ENCODE results near the gene OMG.
"Not testable (repeated sequence)": the region's sequence is repeated elsewhere in the genome, so short reads cannot be mapped to it uniquely, and the experiment has no call there.

Gene OMG

GRCh38 chr17:31307640-31308039, 10.6 kb upstream of the OMG start:
- Histone ChIP-seq H3K4me1 (ENCODE audit: control insufficient read depth, insufficient read depth, low read length, poor library complexity, severe bottlenecking) (no peaks in the 10 kb centered on the region), H3K4me3 (ENCODE audit: extremely low read depth, insufficient read depth, low read length, poor library complexity, severe bottlenecking) (no peak overlapping the region)
- WGBS, 2 experiments (ENCODE audit: insufficient coverage in 2 of 2) = 100% methylated on average over 1 of the region's 1 CpG; no CpG with 5 or more reads in 1 of the 2 experiments

GRCh38 chr17:31299624-31300023, 2.6 kb upstream of the OMG start:
- no peaks in the 10 kb centered on the region for H3K4me1 ChIP-seq (ENCODE audit: control insufficient read depth, insufficient read depth, low read length, poor library complexity, severe bottlenecking)
- no peak overlapping the region for H3K4me3 ChIP-seq (ENCODE audit: extremely low read depth, insufficient read depth, low read length, poor library complexity, severe bottlenecking)
- no peaks in the 10 kb centered on the region for H3K9me3 ChIP-seq (ENCODE audit: control insufficient read depth, low read length)
- peaks cover 5% of the 10 kb centered on the region for H3K36me3 ChIP-seq (ENCODE audit: control insufficient read depth, insufficient read depth, low read length)
- no peak overlapping the region for H3K27ac ChIP-seq (ENCODE audit: low read depth, low read length, severe bottlenecking)

More at GRCh38 chr17:31307640-31308039, 10.6 kb upstream of the OMG start:
- no peaks in the 10 kb centered on the region for H3K9me3 ChIP-seq (ENCODE audit: control insufficient read depth, low read length)
- H3K27ac ChIP-seq (ENCODE audit: low read depth, low read length, severe bottlenecking) = no peak overlapping the region
- no peaks in the 10 kb centered on the region for H3K36me3 ChIP-seq (ENCODE audit: control insufficient read depth, insufficient read depth, low read length)

- Histone ChIP-seq H3K4me1 (ENCODE audit: control insufficient read depth, insufficient read depth, low read length, poor library complexity, severe bottlenecking) (no peaks in the 10 kb centered on the region), H3K4me3 (ENCODE audit: extremely low read depth, insufficient read depth, low read length, poor library complexity, severe bottlenecking) (no peak overlapping the region), H3K36me3 (ENCODE audit: control insufficient read depth, insufficient read depth, low read length) (peaks cover 14% of the 10 kb centered on the region), H3K9me3 (ENCODE audit: control insufficient read depth, low read length) (no peaks in the 10 kb centered on the region), H3K27ac (ENCODE audit: low read depth, low read length, severe bottlenecking) (no peak overlapping the region)
- WGBS, 2 experiments (ENCODE audit: insufficient coverage in 2 of 2) = no CpG with 5 or more reads among the region's 2 CpGs
Measured at GRCh38 chr17:31296142-31296541, 897 bp downstream of the OMG start.

- Histone ChIP-seq H3K4me3 (ENCODE audit: extremely low read depth, insufficient read depth, low read length, poor library complexity, severe bottlenecking) (no peak overlapping the region), H3K9me3 (ENCODE audit: control insufficient read depth, low read length) (no peaks in the 10 kb centered on the region), H3K27ac (ENCODE audit: low read depth, low read length, severe bottlenecking) (no peak overlapping the region), H3K36me3 (ENCODE audit: control insufficient read depth, insufficient read depth, low read length) (peaks cover 14% of the 10 kb centered on the region), H3K4me1 (ENCODE audit: control insufficient read depth, insufficient read depth, low read length, poor library complexity, severe bottlenecking) (no peaks in the 10 kb centered on the region)
- WGBS, 2 experiments (ENCODE audit: insufficient coverage in 2 of 2) = 100% methylated on average over 1 of the region's 1 CpG
Measured at GRCh38 chr17:31295489-31295871, 1.6 kb downstream of the OMG start.

- Histone ChIP-seq H3K4me1 (ENCODE audit: control insufficient read depth, insufficient read depth, low read length, poor library complexity, severe bottlenecking) (no peaks in the 10 kb centered on the region), H3K9me3 (ENCODE audit: control insufficient read depth, low read length) (no peaks in the 10 kb centered on the region), H3K36me3 (ENCODE audit: control insufficient read depth, insufficient read depth, low read length) (peaks cover 14% of the 10 kb centered on the region), H3K27ac (ENCODE audit: low read depth, low read length, severe bottlenecking) (no peak overlapping the region), H3K4me3 (ENCODE audit: extremely low read depth, insufficient read depth, low read length, poor library complexity, severe bottlenecking) (no peak overlapping the region)
- 87 to 100% methylated on average over 2 to 3 of the region's 3 CpGs for WGBS, 2 experiments (ENCODE audit: insufficient coverage in 2 of 2)
Measured at GRCh38 chr17:31294820-31295488, 2.1 kb downstream of the OMG start.

- Histone ChIP-seq H3K27ac (ENCODE audit: low read depth, low read length, severe bottlenecking) (no peak overlapping the region), H3K9me3 (ENCODE audit: control insufficient read depth, low read length) (no peaks in the 10 kb centered on the region), H3K36me3 (ENCODE audit: control insufficient read depth, insufficient read depth, low read length) (peaks cover 14% of the 10 kb centered on the region), H3K4me3 (ENCODE audit: extremely low read depth, insufficient read depth, low read length, poor library complexity, severe bottlenecking) (no peak overlapping the region), H3K4me1 (ENCODE audit: control insufficient read depth, insufficient read depth, low read length, poor library complexity, severe bottlenecking) (no peaks in the 10 kb centered on the region)
- WGBS, 2 experiments (ENCODE audit: insufficient coverage in 2 of 2) = no CpG with 5 or more reads among the region's 3 CpGs
Measured at GRCh38 chr17:31294231-31294630, 2.8 kb downstream of the OMG start.

GRCh38 chr17:31293581-31293980, 3.5 kb downstream of the OMG start:
- no peak overlapping the region for H3K27ac ChIP-seq (ENCODE audit: low read depth, low read length, severe bottlenecking)

DNA sequence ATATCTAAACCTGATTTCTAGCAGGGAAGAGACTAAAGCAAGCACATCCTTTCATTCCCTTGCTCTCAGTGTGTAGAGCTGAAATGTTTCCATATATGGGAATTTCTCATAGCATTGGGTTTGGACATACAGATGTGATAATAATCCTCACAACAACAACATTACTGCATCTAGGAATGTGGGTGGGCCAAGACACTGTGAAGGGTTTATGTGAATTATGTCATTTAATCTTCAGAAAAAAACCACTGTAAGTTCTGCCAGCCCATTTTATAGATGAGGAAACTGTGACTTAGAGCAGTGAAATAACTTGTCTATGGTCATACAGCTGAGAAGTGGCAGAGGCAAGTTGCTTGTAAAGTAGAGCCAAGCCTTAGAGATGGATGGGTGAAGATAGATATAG, 5.2 kb downstream of the OMG start:
- Histone ChIP-seq H3K9me3 (ENCODE audit: control insufficient read depth, low read length) (no peaks in the 10 kb centered on the region), H3K4me1 (ENCODE audit: control insufficient read depth, insufficient read depth, low read length, poor library complexity, severe bottlenecking) (no peaks in the 10 kb centered on the region), H3K27ac (ENCODE audit: low read depth, low read length, severe bottlenecking) (no peak overlapping the region), H3K4me3 (ENCODE audit: extremely low read depth, insufficient read depth, low read length, poor library complexity, severe bottlenecking) (no peak overlapping the region), H3K36me3 (ENCODE audit: control insufficient read depth, insufficient read depth, low read length) (peaks cover 14% of the 10 kb centered on the region)

More at GRCh38 chr17:31293581-31293980, 3.5 kb downstream of the OMG start:
- 88 to 100% methylated on average over 2 of the region's 2 CpGs for WGBS, 2 experiments (ENCODE audit: insufficient coverage in 2 of 2)
- Histone ChIP-seq H3K36me3 (ENCODE audit: control insufficient read depth, insufficient read depth, low read length) (peaks cover 14% of the 10 kb centered on the region), H3K4me3 (ENCODE audit: extremely low read depth, insufficient read depth, low read length, poor library complexity, severe bottlenecking) (no peak overlapping the region), H3K4me1 (ENCODE audit: control insufficient read depth, insufficient read depth, low read length, poor library complexity, severe bottlenecking) (no peaks in the 10 kb centered on the region), H3K9me3 (ENCODE audit: control insufficient read depth, low read length) (no peaks in the 10 kb centered on the region)

DNA sequence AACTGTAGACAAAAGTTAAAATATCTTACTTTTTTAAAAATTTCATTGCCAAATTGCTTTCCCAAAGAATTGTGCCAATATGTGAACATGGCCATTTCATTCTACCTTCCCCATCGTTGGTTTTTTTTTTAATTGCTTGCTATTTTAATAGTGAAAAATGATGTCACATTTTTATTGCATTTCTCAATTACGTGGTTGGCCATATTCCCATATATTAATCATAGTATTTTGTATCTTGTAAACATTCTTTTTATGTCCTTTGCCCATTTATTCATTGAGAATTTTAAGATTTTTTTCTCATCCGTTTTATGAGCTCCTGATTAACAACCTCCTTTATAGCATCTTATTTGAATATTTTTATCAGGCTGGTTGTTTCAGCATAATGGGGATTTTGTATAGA, 7.2 kb downstream of the OMG start:
- Histone ChIP-seq H3K4me1 (ENCODE audit: control insufficient read depth, insufficient read depth, low read length, poor library complexity, severe bottlenecking) (no peaks in the 10 kb centered on the region), H3K27ac (ENCODE audit: low read depth, low read length, severe bottlenecking) (no peak overlapping the region), H3K36me3 (ENCODE audit: control insufficient read depth, insufficient read depth, low read length) (peaks cover 12% of the 10 kb centered on the region), H3K9me3 (ENCODE audit: control insufficient read depth, low read length) (no peaks in the 10 kb centered on the region), H3K4me3 (ENCODE audit: extremely low read depth, insufficient read depth, low read length, poor library complexity, severe bottlenecking) (no peak overlapping the region)
- WGBS, 2 experiments (ENCODE audit: insufficient coverage in 2 of 2) = no CpG with 5 or more reads among the region's 3 CpGs

- H3K27ac ChIP-seq (ENCODE audit: low read depth, low read length, severe bottlenecking); H3K4me1 ChIP-seq (ENCODE audit: control insufficient read depth, insufficient read depth, low read length, poor library complexity, severe bottlenecking); H3K4me3 ChIP-seq (ENCODE audit: extremely low read depth, insufficient read depth, low read length, poor library complexity, severe bottlenecking); H3K9me3 ChIP-seq (ENCODE audit: control insufficient read depth, low read length): not testable (repeated sequence)
- no CpG with 5 or more reads among the region's 1 CpG for WGBS, 2 experiments (ENCODE audit: insufficient coverage in 2 of 2)
- peaks cover 12% of the 10 kb centered on the region for H3K36me3 ChIP-seq (ENCODE audit: control insufficient read depth, insufficient read depth, low read length)
Measured at GRCh38 chr17:31287932-31288331, 9.1 kb downstream of the OMG start.

- H3K36me3 ChIP-seq (ENCODE audit: control insufficient read depth, insufficient read depth, low read length) = peaks cover 8% of the 10 kb centered on the region
- H3K4me1 ChIP-seq (ENCODE audit: control insufficient read depth, insufficient read depth, low read length, poor library complexity, severe bottlenecking) = no peaks in the 10 kb centered on the region
- no peak overlapping the region for H3K4me3 ChIP-seq (ENCODE audit: extremely low read depth, insufficient read depth, low read length, poor library complexity, severe bottlenecking)
- H3K9me3 ChIP-seq (ENCODE audit: control insufficient read depth, low read length) = no peaks in the 10 kb centered on the region
- no peak overlapping the region for H3K27ac ChIP-seq (ENCODE audit: low read depth, low read length, severe bottlenecking)
- WGBS, 2 experiments (ENCODE audit: insufficient coverage in 2 of 2) = no CpG with 5 or more reads among the region's 1 CpG
Measured at GRCh38 chr17:31286587-31286986, 10.5 kb downstream of the OMG start.
